GM18526 (cell line): Measurements from ENCODE around the gene HDGFL2.

Experiments
- POLR2A ChIP-seq: IDR thresholded peaks from 3 replicates; pipeline ENCODE4 v1.6.1; 2011; ENCODE audit not compliant: insufficient read length; ENCODE audit errors: extremely low read depth

The HDGFL2 gene

DNA sequence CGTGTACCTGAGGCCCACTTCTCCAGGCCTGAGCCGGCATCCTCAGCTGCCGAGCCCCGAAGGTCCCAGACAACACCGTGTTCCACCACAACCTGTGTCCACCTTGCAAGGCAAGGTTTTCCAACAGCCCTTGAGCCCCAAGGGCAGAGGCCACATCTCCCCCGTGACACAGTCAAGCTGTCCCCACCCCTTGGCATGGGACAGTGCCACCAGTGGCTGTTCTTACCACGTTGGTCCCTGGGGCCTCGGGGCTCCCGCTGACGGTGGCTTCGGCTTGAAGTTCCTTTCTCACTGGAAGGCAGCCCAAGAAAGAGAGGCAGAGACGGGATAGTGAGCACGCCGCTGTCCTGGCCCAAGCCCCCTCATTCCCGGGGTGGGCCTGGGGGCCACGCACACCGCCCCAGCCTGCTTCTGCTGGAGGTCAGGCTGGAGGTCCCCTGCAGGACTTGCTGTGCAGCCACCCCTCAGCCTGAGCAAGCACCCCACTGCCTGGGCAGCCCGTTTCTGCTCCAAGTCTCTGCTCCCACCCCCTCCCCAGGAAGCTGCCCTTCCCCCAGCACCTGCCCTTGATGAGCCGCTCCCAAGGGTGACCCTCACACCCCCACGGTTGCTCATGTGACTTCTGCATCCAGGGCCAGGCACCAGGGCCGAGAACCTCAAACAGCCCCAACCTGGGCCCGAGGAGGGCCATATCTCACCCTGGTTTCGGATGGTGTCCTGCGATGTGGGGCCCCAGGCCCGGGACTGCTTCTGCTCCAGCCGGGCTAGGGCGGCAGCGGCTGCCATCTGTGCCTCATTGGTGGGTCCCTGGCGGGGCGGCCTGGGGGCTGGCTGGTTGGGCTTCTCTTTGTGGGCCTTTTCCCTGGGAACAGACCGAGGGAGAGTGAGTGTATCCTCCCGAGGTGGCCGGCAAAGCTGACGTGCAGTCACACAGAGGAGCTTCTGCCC lies 18.6 kb upstream of the HDGFL2 start:
- TF ChIP-seq POLR2A: no peak

DNA sequence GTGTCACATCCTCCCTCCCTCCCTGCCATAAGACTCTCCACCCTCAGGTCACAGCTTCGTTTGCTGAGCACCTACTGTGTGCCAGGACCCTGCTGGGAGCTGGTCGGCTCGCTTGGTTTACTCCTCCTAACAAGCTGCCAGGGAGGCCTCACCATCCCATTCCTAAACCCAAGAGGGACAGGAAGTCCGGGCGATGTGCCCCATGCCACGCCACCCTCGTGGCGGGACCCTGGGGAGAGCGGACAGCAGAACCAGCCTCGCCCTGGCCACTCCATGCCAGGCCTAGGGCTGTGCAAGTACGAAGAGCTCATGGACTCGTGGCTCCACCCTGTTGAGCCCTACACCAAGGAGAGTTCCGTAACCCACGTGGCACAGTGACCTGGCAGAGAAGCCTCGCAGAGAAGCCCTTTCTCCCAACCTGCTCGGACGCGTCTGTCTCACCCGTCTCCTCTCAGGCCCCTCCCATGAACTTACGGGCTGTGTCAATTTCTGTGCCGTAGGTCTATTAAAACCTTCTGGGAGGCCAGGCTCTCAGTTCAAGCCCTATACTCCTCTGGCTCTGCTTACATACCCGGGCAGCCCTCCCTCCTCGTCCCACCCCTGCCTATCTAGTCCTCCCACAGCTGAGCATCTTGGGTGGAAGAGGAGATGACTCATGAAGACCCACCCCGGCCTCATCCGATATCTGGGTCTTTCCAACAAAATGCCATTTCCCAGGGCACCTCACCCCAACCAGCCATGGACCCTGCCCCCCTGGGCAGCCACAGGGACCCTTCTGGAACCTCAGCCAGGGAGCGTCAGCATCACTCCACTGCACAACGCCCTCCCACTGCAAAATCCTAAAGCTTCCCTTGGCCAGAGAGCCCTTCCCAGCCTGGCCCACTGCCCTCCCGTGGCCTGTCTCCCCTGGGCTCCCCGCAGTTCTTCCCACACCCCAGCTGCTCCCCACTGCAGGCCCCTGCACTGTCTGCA lies 17.1 kb upstream of the HDGFL2 start:
- TF ChIP-seq POLR2A: no peak

- TF ChIP-seq POLR2A: no peak
Observed at GRCh38 chr19:4455719-4456475, 16.2 kb upstream of the HDGFL2 start.

- TF ChIP-seq POLR2A: no peak
Observed at GRCh38 chr19:4456476-4456842, 15.6 kb upstream of the HDGFL2 start.

DNA sequence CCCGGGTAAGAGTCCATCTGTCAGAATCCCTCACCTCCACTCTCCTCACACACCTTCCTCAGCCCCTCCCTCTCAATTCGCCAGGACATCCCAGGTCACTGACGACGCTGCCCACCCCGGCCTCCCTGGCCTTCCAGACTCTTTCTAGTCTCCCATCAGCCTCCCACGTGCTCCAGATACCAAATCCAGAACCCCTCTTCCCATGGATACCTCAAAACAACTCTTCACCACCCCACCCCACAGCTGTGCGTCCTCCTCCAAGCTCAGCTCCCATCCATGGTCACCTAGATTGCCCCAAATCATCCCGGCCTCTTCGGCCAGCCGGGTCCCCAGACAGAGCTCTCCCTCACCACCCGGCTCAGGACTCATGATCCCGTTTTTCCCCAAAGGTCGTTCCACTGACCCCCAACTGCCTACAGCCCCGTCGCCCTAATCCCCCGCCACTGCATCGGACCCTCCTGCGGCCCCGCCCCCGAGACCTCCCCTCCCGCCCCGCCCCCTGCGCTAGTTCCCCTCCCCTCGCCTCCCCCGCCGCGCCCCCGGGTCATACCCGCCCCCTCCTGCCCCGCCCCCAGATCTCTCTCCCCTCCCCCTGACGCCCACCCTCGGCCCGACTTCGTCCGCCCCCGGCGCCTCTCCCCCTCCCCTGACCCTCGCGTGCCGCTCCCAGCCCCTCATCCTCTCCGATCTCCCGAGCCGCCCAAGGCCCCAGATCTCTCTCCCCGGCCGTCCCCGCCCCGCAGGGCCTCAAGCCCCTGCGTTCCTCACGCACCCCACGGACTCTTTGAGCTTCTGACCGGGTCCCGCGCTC lies 15.0 kb upstream of the HDGFL2 start:
- no peak for TF ChIP-seq POLR2A

DNA sequence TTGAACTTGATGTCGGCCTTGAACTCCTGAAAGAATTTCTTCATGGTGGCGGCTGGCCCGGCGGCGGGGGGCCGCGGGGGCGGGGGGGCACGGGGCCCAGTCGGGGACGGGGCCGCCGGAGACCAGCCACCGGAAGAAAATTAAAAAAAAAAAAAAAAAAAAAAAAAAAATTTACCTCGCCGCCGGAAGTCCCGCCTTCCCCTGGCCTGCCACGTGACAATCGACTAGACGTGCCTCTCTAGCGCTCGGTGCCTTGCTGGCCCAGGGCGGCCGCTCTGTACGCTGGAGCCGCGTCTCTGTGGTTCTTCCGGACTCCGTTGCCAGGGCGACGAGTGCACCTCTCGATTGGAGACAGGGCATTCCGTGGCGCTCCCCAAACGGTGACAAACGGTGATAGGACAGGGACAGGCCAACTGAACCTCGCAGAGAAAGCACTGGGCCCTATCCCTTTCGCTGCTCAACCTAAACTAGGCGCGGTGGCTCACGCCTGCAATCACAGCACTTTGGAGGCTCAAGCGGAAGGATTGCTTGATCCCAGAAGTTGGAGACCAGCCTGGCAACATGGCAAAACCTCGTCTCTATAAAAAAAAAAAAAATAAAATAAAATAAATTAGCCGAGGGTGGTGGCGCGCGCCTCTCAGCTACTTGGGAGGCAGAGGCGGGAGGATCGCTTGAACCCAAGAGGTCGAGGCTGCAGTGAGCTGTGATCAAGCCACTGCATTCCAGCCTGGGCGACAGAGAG lies 14.3 kb upstream of the HDGFL2 start, which contains the start of gene UBXN6:
UBXN6 (minus strand) TSS at position 141 of the 742 bp plus-strand sequence; CDS start at position 44, 97 bp downstream.
- TF ChIP-seq POLR2A: no peak

- no peak for TF ChIP-seq POLR2A
Observed at GRCh38 chr19:4464815-4465581, 7.1 kb upstream of the HDGFL2 start.

- TF ChIP-seq POLR2A: no peak
Observed at GRCh38 chr19:4467835-4468234, 4.3 kb upstream of the HDGFL2 start.

DNA sequence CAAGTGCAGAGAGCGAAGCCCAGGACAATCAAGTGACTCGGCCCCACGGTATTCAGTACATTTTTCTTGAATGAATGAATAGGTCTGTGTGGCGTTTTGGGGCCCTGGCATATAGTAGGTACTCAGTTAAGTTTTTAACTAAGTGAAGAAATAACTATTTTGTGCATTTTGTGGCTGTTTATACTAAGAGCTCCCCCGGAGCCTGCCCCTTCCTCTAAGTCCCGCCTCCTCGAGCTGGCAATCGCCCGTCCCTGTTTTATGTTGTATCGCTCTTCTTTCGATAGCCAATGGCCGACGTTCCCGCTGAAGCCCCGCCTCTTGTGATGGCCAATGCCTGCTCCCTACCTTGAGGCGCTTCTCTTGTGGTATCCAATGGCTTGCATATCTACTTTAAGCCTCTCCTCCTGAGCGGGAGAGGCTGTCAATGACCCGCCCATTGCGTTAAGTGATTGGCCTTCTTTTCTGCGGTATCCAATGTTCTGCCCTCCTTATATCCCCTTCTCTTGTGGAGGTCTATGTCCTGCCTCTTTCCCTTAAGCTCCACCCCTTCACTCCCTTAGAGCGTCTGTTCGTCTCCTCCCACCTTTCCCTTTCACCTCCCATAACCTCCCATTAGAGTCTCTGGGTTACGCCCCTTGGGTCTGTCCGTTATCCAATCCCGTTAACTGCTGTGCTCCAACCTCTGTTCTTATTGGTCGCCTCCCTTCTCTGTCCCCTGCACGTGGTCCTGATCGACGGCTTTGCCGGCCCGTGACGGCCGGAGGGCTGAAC lies 509 bp upstream of the HDGFL2 start:
- TF ChIP-seq POLR2A: peak; percentile 43

DNA sequence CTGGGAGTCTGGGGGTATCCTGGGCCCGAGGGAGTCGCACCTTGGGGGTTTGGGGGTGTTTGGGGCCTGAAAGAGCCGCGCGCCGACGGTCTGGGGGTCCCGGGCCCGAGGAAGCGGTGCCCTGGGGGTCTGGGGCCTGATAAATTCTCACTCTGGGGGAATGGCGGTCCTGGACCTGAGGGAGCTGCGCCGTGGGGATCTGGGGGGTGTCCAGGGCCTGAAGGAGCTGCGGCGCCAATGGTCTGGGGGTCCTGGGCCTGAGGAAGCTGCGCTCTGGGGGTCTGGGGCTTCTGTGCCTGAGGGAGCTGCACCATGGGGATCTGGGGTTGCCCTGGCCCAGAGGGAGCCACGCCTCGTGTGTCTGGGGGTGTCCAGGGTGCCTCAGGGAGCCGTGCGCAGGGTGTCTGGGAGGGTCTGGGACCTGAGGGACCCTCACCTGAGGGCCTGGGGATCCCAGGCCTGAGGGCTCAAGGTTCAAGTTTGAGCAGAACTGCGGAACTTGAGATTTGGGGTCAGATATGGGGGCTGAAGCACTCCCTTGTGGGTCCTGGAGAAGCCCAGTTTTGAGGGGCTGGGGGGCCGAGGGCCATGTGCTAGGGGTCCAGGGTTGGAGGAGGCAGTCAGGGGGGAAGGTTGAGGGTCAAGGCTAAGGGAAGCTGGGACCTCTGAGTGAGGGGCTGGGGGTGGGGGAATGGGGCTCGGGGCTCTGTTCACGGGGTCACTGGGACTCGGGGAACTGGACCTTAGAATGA lies 1.1 kb downstream of the HDGFL2 start:
- TF ChIP-seq POLR2A: no peak

DNA sequence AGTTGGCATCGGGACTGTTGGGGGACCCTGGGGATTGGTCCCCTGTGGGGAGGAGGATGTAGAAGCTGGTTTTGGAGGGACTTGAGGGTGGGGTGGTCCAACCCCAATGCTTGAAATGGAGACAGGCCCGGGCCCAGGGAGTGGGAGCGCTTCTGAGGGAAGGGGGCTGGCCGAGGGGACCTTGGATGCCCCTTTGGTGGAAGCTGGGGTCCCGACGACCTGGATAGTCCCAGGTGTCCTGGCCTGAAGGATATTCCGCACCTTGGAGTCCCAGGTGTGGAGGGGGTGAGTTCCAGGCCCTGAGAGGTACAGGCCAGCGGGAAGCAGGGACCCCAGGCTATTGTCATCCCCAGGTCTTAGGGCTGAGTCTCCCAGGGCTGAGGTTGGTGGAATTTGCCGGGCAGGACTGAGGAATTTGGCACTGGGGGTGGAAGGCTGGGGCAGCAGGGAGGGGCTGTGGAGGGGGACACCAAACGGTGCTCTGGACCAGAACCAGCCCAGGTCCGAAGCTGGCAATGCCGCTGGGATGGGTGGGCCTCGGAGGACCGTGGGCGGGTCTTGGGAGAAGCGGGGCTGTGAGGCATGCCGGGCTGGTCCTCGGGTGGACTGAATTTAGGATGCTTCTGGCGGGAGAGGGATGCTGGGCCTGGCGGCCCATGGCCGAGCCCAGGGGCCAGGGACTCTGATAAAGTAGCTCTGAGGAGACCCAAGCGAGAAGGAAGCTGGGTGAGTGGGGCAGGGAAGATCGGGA lies 1.8 kb downstream of the HDGFL2 start:
- no peak for TF ChIP-seq POLR2A
